Type B pancreatic cell (in vitro differentiated cells): ENCODE data around the gene UNG. TPM values are rescaled to one million over a fixed set of nuclear protein-coding genes. Genes with fewer than 3 reads are reported as not detected.

Experiments used
- DNase-seq: peaks from one replicate; pipeline ENCODE4 v3.0.0; 2021; ENCODE audit warnings: mixed read lengths; ENCODE audit not compliant: unreplicated experiment; ENCODE audit errors: extremely low spot score
- H3K27ac Mint-ChIP-seq: 2 replicates; pipeline ENCODE4 v1.8.0; 2021; ENCODE audit warnings: mild to moderate bottlenecking, mixed read lengths
- H3K27me3 Mint-ChIP-seq: 2 replicates; pipeline ENCODE4 v1.8.0; 2021; ENCODE audit warnings: mixed read lengths
- H3K36me3 Mint-ChIP-seq: 2 replicates; pipeline ENCODE4 v1.8.0; 2021; ENCODE audit warnings: mixed read lengths
- H3K4me1 Mint-ChIP-seq: one replicate; pipeline ENCODE4 v1.8.0; 2021; ENCODE audit warnings: mixed read lengths; ENCODE audit not compliant: unreplicated experiment
- H3K4me3 Mint-ChIP-seq: 2 replicates; pipeline ENCODE4 v1.8.0; 2021; ENCODE audit warnings: mild to moderate bottlenecking, mixed read lengths
- H3K9me3 Mint-ChIP-seq: 2 replicates; pipeline ENCODE4 v1.8.0; 2021; ENCODE audit warnings: mixed read lengths
- total RNA-seq: library from RNA; stranded (reverse); gene quantifications from 2 replicates; pipeline ENCODE4 v1.2.1, GENCODE V29; 2021; ENCODE audit warnings: low replicate concordance
- TF ChIP-seq, protein P1 (sequence below): fragments of 200-600 bp; sonication (generic); conservative IDR thresholded peaks from 2 replicates; pipeline ENCODE4 v1.5.0; 2021; ENCODE audit warnings: antibody characterized with exemption, mild to moderate bottlenecking

The UNG gene
- total RNA-seq, 1 donor from 2014 or later = 63.0 TPM

DNA sequence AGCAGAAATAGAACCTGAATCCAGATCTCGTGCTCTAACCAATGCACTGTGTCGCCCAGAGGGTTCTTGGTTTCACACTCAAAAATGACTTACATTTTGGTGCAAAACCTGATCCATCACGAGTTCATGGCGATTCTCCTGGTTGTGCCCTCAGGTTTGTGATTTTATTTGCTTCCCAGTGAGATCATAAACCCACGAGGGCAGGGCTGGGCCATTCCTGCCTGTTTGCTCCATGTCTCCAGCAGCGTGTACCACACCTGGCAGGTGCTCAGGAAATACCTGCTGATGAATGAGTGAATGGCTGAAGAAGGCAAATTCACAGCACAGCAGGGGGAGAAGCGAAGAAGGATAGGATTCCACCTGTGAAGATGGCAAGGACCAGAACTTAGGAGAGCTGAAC lies 28.4 kb downstream of the UNG start:
- TF ChIP-seq, protein P1, sequence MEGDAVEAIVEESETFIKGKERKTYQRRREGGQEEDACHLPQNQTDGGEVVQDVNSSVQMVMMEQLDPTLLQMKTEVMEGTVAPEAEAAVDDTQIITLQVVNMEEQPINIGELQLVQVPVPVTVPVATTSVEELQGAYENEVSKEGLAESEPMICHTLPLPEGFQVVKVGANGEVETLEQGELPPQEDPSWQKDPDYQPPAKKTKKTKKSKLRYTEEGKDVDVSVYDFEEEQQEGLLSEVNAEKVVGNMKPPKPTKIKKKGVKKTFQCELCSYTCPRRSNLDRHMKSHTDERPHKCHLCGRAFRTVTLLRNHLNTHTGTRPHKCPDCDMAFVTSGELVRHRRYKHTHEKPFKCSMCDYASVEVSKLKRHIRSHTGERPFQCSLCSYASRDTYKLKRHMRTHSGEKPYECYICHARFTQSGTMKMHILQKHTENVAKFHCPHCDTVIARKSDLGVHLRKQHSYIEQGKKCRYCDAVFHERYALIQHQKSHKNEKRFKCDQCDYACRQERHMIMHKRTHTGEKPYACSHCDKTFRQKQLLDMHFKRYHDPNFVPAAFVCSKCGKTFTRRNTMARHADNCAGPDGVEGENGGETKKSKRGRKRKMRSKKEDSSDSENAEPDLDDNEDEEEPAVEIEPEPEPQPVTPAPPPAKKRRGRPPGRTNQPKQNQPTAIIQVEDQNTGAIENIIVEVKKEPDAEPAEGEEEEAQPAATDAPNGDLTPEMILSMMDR = no peak
- H3K9me3 Mint-ChIP-seq = no peaks in the 10 kb centered on the region

DNA sequence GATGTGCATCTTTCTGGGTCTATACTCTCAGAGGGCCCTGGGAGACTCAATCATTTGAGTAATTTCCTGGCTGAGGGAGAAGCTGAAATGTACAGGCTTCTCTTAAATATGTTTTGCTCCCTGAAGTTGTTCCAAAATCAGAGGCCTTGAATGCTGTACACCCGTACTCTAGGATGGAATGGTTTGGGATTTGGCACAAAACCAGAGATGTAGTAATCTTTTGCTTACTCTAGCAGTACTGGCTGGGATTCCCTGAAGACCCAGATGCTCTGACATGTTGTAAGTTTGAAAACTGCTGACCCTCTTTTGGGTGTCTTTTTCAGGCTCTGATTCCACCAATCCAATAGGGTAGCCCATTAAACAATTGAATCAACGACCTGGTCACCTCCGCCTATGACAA lies 29.4 kb downstream of the UNG start:
- no peak for DNase-seq
- Mint-ChIP-seq H3K9me3 (no peaks in the 10 kb centered on the region), H3K4me1 (no peaks in the 10 kb centered on the region), H3K27me3 (peaks cover 3% of the 10 kb centered on the region), H3K4me3 (no peak overlapping the region), H3K36me3 (no peaks in the 10 kb centered on the region), H3K27ac (no peak overlapping the region)
- TF ChIP-seq, protein P1 = no peak

More for the DNA sequence above, 28.4 kb downstream of the UNG start:
- no peaks in the 10 kb centered on the region for H3K36me3 Mint-ChIP-seq
- H3K4me3 Mint-ChIP-seq = no peak overlapping the region
- no peak for DNase-seq
- H3K27ac Mint-ChIP-seq = no peak overlapping the region
- no peaks in the 10 kb centered on the region for H3K27me3 Mint-ChIP-seq
- H3K4me1 Mint-ChIP-seq = no peaks in the 10 kb centered on the region

DNA sequence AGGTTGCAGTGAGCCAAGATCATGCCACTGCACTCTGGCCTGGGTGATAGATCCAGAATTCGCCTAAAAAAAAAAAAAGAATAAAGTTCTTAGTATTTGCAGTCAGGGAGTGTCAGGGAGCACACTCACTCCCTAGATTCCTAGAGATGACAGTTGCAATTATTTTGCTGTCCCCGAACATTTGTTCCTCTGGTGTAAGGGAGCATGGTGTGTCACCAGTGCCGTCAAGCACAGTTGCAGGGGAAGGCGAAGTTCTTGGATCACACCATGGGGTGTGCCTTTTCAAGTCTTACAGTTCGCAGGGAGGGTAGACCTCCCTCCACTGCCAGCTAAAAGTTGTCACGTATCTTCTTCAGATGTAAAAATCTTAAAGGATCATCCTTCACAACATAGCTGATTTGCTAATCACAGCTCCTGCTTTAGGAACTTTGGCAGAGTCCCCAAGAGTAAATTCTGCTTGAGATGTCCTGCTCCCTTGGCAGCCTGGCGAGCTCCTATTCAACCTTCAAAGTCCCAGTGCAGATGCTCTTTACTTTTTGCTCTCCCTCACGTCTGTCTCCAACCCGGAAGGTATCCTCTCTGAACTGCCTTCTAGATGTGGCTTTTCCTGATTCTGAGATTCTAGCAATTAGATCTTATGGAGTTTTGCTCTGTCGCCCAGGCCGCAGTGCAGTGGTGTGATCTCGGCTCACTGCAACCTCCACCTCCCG lies 30.3 kb downstream of the UNG start:
- Mint-ChIP-seq H3K9me3 (no peaks in the 10 kb centered on the region), H3K4me3 (no peak overlapping the region), H3K36me3 (no peaks in the 10 kb centered on the region), H3K27ac (no peak overlapping the region), H3K27me3 (peaks cover 7% of the 10 kb centered on the region), H3K4me1 (no peaks in the 10 kb centered on the region)
- TF ChIP-seq, protein P1 = no peak
- no peak for DNase-seq

DNA sequence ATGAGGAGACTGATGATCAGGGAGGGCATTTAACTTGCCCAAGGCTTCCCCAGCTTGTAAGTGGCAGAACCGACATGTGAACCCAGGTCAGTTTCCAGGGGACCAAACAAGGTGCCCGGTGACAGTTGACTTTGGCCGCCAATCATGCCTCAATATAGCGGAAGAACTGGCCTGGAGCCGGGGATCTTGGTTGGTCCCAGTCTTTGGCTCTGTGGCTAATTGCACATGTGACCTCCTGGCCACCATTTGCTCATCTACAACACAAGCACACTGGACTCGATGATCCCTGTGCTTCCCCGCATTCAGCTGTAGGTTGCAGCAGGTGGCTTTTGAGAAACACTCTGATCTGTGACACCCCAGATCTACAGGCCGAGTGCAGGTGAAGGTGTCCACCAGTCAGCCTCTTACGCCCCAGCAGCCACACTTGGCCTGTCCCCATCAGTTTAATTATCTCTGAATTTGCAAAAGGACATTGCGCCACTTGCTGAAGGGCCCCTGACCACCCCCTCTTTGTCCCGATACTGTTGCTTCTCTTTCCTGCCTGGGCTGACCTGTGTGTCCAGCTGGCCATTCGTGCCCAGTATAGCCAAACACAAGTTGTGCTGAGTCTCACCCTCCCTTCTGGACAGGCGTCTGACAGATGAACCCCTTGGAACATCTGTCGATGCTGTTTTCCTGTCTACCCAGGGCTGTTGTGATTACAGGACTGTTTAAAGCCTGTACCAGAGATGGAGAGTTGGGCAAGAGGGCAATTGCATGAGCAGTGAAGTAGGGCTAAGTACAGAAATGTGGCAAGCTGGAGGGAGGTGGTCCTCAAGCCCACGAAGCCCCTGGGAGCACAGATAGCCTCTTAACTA lies 33.1 kb downstream of the UNG start:
- DNase-seq = no peak
- Mint-ChIP-seq H3K9me3 (peaks cover 4% of the 10 kb centered on the region), H3K4me1 (no peaks in the 10 kb centered on the region), H3K4me3 (no peak overlapping the region), H3K36me3 (no peaks in the 10 kb centered on the region), H3K27ac (no peak overlapping the region), H3K27me3 (peaks cover 11% of the 10 kb centered on the region)
- TF ChIP-seq, protein P1 = no peak

DNA sequence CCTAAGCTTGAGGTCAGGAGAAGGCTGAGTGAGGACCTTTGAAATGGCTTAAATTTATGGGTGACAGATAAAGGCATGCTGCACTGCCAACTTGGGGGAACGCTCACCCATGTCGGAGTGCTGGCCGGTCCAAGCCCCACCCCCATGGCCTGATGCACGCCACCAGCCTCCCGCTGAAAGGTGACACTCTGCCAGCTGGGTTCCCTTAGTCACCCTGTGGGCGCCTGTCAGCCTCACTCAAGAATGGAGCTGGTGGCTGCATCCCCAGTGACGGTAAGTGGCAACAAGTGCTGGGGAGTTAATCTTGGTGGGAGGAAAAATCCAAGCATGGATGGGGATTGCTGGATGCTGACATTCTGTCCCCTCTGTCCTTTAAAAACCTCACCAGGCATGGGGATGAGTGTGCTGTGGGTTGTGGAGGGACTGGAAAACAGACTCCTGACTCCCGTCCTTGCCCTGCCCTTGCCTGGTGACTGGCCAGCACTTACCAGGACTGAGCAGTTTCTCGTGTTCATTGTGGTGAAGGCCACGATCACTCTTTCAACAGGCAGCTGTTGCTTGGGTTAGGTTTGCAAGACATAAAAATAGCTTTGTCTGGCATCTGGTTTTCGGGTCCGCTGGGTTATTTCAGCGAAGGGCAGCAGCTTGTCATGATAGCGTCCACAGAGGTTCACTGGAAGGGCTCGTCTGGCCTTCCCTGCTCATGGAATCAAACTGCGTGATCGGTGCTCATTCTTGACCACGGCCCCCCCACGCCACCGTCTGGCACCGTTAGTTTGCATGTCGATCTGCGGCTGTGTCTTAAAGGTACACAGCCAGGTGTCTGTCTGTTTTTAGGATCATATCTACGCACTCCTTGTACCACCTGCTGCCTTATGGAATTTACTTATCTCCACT lies 34.0 kb downstream of the UNG start:
- Mint-ChIP-seq H3K9me3 (peaks cover 4% of the 10 kb centered on the region), H3K27ac (no peak overlapping the region), H3K4me3 (no peak overlapping the region), H3K4me1 (no peaks in the 10 kb centered on the region), H3K36me3 (no peaks in the 10 kb centered on the region), H3K27me3 (peaks cover 11% of the 10 kb centered on the region)
- no peak for DNase-seq
- TF ChIP-seq, protein P1 = no peak
